Keratinocyte (primary cell): Measurements from ENCODE around the gene PRKD1.

Experiments
- EZH2 ChIP-seq: IDR thresholded peaks from one replicate; pipeline ENCODE4 v1.6.1; 2012; ENCODE audit warnings: inconsistent platforms, mild to moderate bottlenecking, low read length, moderate library complexity
- TF ChIP-seq, protein P1 (sequence below), 3 experiments: IDR thresholded peaks in 1 of 3; conservative IDR thresholded peaks in 1 of 3; optimal IDR thresholded peaks in 1 of 3; 2 replicates in 2 of 3; 3 replicates in 1 of 3; pipeline versions ENCODE3 to v1.5.1; 2011; ENCODE audit warnings: low read length in 3 of 3, mild to moderate bottlenecking in 3 of 3, moderate library complexity in 2 of 3, control low read depth in 1 of 3, inconsistent platforms in 1 of 3; ENCODE audit not compliant: insufficient read depth in 2 of 3; ENCODE audit errors: extremely low read depth in 1 of 3

DNA sequence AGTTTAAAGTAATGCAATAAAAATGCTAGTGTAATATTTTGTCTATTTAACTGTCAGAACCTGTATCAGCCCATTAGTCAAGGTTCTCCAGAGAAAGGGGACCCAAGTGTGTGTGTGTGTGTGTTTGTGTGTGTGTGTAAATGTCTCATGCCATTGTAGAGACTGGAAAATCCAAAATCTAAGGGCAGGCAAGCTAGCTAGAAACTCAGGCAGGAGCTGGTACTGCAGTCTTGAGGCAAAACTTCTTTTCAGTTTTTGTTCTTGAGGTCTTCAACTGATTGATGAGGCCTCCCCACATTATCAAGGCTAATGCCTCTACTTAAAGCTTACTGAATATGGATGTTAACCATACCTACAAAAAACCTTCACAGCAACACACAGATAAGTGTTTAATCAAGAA lies 126.7 kb downstream of the PRKD1 start:
- TF ChIP-seq, protein P1, sequence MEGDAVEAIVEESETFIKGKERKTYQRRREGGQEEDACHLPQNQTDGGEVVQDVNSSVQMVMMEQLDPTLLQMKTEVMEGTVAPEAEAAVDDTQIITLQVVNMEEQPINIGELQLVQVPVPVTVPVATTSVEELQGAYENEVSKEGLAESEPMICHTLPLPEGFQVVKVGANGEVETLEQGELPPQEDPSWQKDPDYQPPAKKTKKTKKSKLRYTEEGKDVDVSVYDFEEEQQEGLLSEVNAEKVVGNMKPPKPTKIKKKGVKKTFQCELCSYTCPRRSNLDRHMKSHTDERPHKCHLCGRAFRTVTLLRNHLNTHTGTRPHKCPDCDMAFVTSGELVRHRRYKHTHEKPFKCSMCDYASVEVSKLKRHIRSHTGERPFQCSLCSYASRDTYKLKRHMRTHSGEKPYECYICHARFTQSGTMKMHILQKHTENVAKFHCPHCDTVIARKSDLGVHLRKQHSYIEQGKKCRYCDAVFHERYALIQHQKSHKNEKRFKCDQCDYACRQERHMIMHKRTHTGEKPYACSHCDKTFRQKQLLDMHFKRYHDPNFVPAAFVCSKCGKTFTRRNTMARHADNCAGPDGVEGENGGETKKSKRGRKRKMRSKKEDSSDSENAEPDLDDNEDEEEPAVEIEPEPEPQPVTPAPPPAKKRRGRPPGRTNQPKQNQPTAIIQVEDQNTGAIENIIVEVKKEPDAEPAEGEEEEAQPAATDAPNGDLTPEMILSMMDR (optimal IDR thresholded peaks at IDR 0.05 in 1 of 3, IDR thresholded peaks at IDR 0.05 in 1 of 3, conservative IDR thresholded peaks at IDR 0.05 in 1 of 3; ENCODE audit: extremely low read depth in 1 of 3, insufficient read depth in 2 of 3, low read length in 3 of 3), result peak in 1 of 3 experiments; percentile 3
- no peak for TF ChIP-seq EZH2
